ENCODE measurements around the gene GPR137. TPM values are rescaled to one million over a fixed set of nuclear protein-coding genes. Genes with fewer than 3 reads are reported as not detected.

Gene GPR137
- total and polyA plus RNA-seq, 9 of the 15 experiments (the other 6 are each of a cell fraction or from before 2014, with no cell fraction given), result 0.32 to 26.7 (median 10.7) TPM

DNA sequence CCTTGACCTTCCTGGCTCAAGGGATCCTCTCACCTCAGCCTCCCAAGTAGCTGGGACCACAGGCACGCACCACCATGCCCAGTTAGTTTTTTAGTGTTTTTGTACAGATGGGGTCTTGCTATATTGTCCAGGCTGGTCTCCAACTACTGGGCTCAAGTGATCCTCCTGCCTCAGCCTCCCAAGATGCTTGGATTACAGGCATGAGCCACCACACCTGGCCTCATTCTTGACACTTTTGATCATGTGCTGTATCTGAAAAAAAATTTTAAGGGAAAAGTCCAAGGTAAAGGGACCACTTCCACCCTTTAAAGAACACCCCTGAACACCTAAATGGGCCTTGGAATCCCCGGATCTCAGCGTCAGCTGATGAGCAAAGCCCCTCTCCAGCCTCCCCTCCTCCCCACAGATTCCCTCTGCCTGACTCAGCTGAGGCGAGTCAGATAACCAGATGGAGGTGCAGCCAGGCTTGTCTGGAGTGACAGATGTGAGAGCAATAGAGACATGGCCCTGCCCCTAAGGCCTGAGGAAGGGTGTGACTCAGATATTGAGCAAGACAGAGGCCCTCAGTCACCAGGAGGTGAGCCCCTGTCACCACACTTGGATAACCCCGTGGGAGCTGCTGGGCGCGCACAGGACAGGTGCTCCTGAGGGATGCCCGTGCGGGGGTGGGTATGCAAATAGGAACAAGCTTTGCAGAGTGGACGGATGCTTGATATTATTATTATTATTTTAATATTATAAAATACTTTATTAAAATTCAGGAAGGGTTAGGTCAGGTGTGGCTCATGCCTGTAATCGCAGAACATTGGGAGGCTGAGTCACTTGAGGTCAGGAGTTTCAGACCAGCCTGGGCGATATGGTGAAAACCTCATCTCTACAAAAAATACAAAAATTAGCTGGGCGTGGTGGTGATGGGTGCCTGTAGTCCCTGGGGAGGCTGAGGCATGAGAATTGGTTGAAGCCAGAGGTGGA lies 49.4 kb downstream of the GPR137 start (continued):
- TF ChIP-seq IRF9 (tag; IDR thresholded peaks at IDR 0.05), result peak; percentile 92
- no peak for TF ChIP-seq ZFPM2 (CRISPR knock-in tag; IDR thresholded peaks at IDR 0.05)
- TF ChIP-seq, protein P1, sequence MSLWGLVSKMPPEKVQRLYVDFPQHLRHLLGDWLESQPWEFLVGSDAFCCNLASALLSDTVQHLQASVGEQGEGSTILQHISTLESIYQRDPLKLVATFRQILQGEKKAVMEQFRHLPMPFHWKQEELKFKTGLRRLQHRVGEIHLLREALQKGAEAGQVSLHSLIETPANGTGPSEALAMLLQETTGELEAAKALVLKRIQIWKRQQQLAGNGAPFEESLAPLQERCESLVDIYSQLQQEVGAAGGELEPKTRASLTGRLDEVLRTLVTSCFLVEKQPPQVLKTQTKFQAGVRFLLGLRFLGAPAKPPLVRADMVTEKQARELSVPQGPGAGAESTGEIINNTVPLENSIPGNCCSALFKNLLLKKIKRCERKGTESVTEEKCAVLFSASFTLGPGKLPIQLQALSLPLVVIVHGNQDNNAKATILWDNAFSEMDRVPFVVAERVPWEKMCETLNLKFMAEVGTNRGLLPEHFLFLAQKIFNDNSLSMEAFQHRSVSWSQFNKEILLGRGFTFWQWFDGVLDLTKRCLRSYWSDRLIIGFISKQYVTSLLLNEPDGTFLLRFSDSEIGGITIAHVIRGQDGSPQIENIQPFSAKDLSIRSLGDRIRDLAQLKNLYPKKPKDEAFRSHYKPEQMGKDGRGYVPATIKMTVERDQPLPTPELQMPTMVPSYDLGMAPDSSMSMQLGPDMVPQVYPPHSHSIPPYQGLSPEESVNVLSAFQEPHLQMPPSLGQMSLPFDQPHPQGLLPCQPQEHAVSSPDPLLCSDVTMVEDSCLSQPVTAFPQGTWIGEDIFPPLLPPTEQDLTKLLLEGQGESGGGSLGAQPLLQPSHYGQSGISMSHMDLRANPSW (CRISPR knock-in tag; IDR thresholded peaks at IDR 0.05), result peak; percentile 54; the same call in 1 of the 2 replicates
- 0 out of 2 replicates have a peak, but pooled peaks have one; percentile 23 for TF ChIP-seq E2F5 (CRISPR knock-in tag; IDR thresholded peaks at IDR 0.05)
- TF ChIP-seq ZNF766 (CRISPR knock-in tag; conservative IDR thresholded peaks at IDR 0.05), result peak; percentile 86
- no peak for TF ChIP-seq TCFL5 (CRISPR knock-in tag; conservative IDR thresholded peaks at IDR 0.05)
- peak; percentile 99 for TF ChIP-seq DACH1 (IDR thresholded peaks at IDR 0.05; ENCODE audit: partially characterized antibody)
- TF ChIP-seq AFF4 (CRISPR knock-in tag; IDR thresholded peaks at IDR 0.05), result 0 out of 2 replicates have a peak, but pooled peaks have one; percentile 57
